Esophagus muscularis mucosa (tissue), 4 donors: Measurements from ENCODE around the gene PLSCR4. TPM values are rescaled to one million over a fixed set of nuclear protein-coding genes. Genes with fewer than 3 reads are reported as not detected.

Source experiments
- DNase-seq: peaks from one replicate; pipeline ENCODE4 v3.0.0-alpha.2; 2017; ENCODE audit errors: extremely low spot score
- H3K27ac ChIP-seq, 4 donors: fragments of 200-600 bp; sonication (generic); replicated peaks in 1 of 4; 1 replicate in 3 of 4; 2 replicates in 1 of 4; pipeline ENCODE4 v1.5.1; 2016 to 2019; ENCODE audit warnings: mild to moderate bottlenecking in 1 of 4
- H3K27me3 ChIP-seq, 4 donors: fragments of 200-600 bp; sonication (generic); one replicate each; pipeline versions ENCODE4 v1.5.1 to v1.6.0; 2016 to 2019
- H3K36me3 ChIP-seq, 4 donors: fragments of 200-600 bp; sonication (generic); one replicate each; pipeline ENCODE4 v1.5.1; 2016 to 2019
- H3K4me1 ChIP-seq, 4 donors: fragments of 200-600 bp; sonication (generic); one replicate each; pipeline ENCODE4 v1.5.1; 2016 to 2019
- H3K4me3 ChIP-seq, 4 donors: fragments of 200-600 bp; sonication (generic); 1 replicate in 2 of 4; 2 replicates in 2 of 4; pipeline ENCODE4 v1.5.1; 2016 to 2019; ENCODE audit warnings: mild to moderate bottlenecking in 4 of 4, moderate library complexity in 1 of 4
- H3K9me3 ChIP-seq, 4 donors: fragments of 200-600 bp; sonication (generic); 1 replicate in 3 of 4; 2 replicates in 1 of 4; pipeline ENCODE4 v1.5.1; 2016 to 2019
- CTCF ChIP-seq, 3 experiments: fragments of 200-600 bp in 2 of 3; fragments of 450-650 bp in 1 of 3; sonication (generic) in 2 of 3; IDR thresholded peaks; one replicate each; pipeline ENCODE4 v1.5.1; 2017 to 2019; ENCODE audit warnings: antibody characterized with exemption in 3 of 3, mild to moderate bottlenecking in 2 of 3, moderate library complexity in 1 of 3
- EP300 ChIP-seq: sonication (generic); formaldehyde crosslinking; IDR thresholded peaks from one replicate; pipeline ENCODE4 v1.6.1; 2017; ENCODE audit warnings: antibody characterized with exemption
- POLR2A ChIP-seq: fragments of 450-650 bp; IDR thresholded peaks from one replicate; pipeline ENCODE4 v1.6.1; 2017; ENCODE audit warnings: antibody characterized with exemption, moderate library complexity, mild to moderate bottlenecking, low read depth
- POLR2AphosphoS5 ChIP-seq, 2 donors: sonication (generic); formaldehyde crosslinking; IDR thresholded peaks; one replicate each; pipeline ENCODE4 v1.6.1; 2017; ENCODE audit warnings: antibody characterized with exemption in 2 of 2
- WGBS: methylation state at CpG from one replicate; pipeline ENCODE4 v1.1.5; 2018; 5-methylcytosine and 5-hydroxymethylcytosine counted together
- intact Hi-C: fragments of 100-400 bp; cut with DNase I; formaldehyde crosslinking; loops from one replicate; pipeline ENCODE4 v1.15.1; 2023
- total RNA-seq, 4 donors: library from RNA; depleted of rRNA; stranded (reverse); fragments of >200 nt; gene quantifications; one replicate each; pipeline versions ENCODE4 v1.1.0 to v1.2.1, GENCODE V29; 2016

PLSCR4 gene
- total RNA-seq, 4 donors from 2014 or later, result 43.5 to 71.4 (median 63.0) TPM

- Histone ChIP-seq H3K9me3 (no peaks in the 10 kb centered on the region), H3K27me3 (no peaks in the 10 kb centered on the region), H3K4me1 (peaks cover under 1 to 10% (median 9%) of the 10 kb centered on the region in 4 donors), H3K4me3 (no peak overlapping the region), H3K36me3 (peaks cover 0 to 34% (median 3%) of the 10 kb centered on the region in 4 donors), H3K27ac (no peak overlapping the region)
- intact Hi-C loops, result no loop called here
- DNase-seq, result no peak
- TF ChIP-seq POLR2AphosphoS5 (IDR thresholded peaks at IDR 0.05), result no peak
- TF ChIP-seq EP300, result no peak
- no peak for TF ChIP-seq POLR2A
- TF ChIP-seq CTCF (IDR thresholded peaks at IDR 0.05), result no peak
- WGBS, result 69% methylated on average over 2 of the region's 2 CpGs
These were observed 50.3 kb downstream of the PLSCR4 start for GRCh38 chr3:146200461-146201220.

- Histone ChIP-seq H3K27me3 (no peaks in the 10 kb centered on the region), H3K4me3 (no peak overlapping the region), H3K36me3 (peaks cover 0 to 30% (median 0%) of the 10 kb centered on the region in 4 donors), H3K27ac (no peak overlapping the region), H3K9me3 (no peaks in the 10 kb centered on the region), H3K4me1 (peaks cover 4 to 18% (median 17%) of the 10 kb centered on the region in 4 donors)
- TF ChIP-seq CTCF (IDR thresholded peaks at IDR 0.05) (no peak), POLR2AphosphoS5 (IDR thresholded peaks at IDR 0.05) (no peak), POLR2A (no peak), EP300 (no peak)
- intact Hi-C loops, result no loop called here
- DNase-seq, result no peak
- WGBS, result 68% methylated on average over 5 of the region's 5 CpGs
These were observed 51.1 kb downstream of the PLSCR4 start for GRCh38 chr3:146199762-146200161.

- 85% methylated on average over 2 of the region's 2 CpGs for WGBS
These were observed 54.1 kb downstream of the PLSCR4 start for GRCh38 chr3:146196789-146197188.

GRCh38 chr3:146195605-146196004 lies 55.3 kb downstream of the PLSCR4 start:
- intact Hi-C loops, result no loop called here
- Histone ChIP-seq H3K9me3 (no peaks in the 10 kb centered on the region), H3K36me3 (peaks cover 0 to 33% (median 7%) of the 10 kb centered on the region in 4 donors), H3K4me3 (no peak overlapping the region), H3K27me3 (no peaks in the 10 kb centered on the region), H3K27ac (peak overlapping the region in 3 of 4 donors; percentile 10 to 35 (median 31)), H3K4me1 (peaks cover 4 to 18% (median 17%) of the 10 kb centered on the region in 4 donors)
- no peak for DNase-seq
- TF ChIP-seq POLR2AphosphoS5 (IDR thresholded peaks at IDR 0.05) (no peak), CTCF (IDR thresholded peaks at IDR 0.05) (no peak), POLR2A (no peak), EP300 (no peak)
- 22% methylated on average over 4 of the region's 4 CpGs for WGBS

More at GRCh38 chr3:146196789-146197188, 54.1 kb downstream of the PLSCR4 start:
- H3K4me3 ChIP-seq, result no peak overlapping the region
- no peak for DNase-seq
- H3K27me3 ChIP-seq, result no peaks in the 10 kb centered on the region
- no peaks in the 10 kb centered on the region for H3K9me3 ChIP-seq
- intact Hi-C loops, result no loop called here
- H3K27ac ChIP-seq, result no peak overlapping the region
- TF ChIP-seq POLR2A, result no peak
- no peak for TF ChIP-seq CTCF (IDR thresholded peaks at IDR 0.05)
- TF ChIP-seq EP300, result no peak
- TF ChIP-seq POLR2AphosphoS5 (IDR thresholded peaks at IDR 0.05), result no peak
- peaks cover 0 to 33% (median 7%) of the 10 kb centered on the region in 4 donors for H3K36me3 ChIP-seq
- H3K4me1 ChIP-seq, result peaks cover 4 to 18% (median 17%) of the 10 kb centered on the region in 4 donors
